Heart left ventricle (tissue), 16 donors: Measurements from ENCODE around the gene KCNJ5. TPM values are rescaled to one million over a fixed set of nuclear protein-coding genes. Genes with fewer than 3 reads are reported as not detected.

Source experiments
- ATAC-seq, 4 donors: fragments of 200-7000 bp; cut with Tn5 transposase; one replicate each; pipeline ENCODE4 v1.9.1; 2020 to 2022; ENCODE audit warnings: moderate library complexity in 4 of 4, mild to moderate bottlenecking in 3 of 4, moderate number of reproducible peaks in 1 of 4
- DNase-seq, 5 donors: peaks; one replicate each; pipeline ENCODE4 v3.0.0-alpha.2; 2020
- H3K27ac ChIP-seq, 12 donors: fragments of 200-600 bp; sonication (generic) in 4 of 12; one replicate each; pipeline versions ENCODE4 v1.5.0 to v1.8.0; 2016 to 2022; ENCODE audit warnings: mild to moderate bottlenecking in 2 of 12
- H3K27me3 ChIP-seq, 9 donors: fragments of 200-600 bp; sonication (generic) in 2 of 9; one replicate each; pipeline versions ENCODE4 v1.5.1 to v1.8.0; 2016 to 2022; ENCODE audit warnings: mild to moderate bottlenecking in 3 of 9
- H3K36me3 ChIP-seq, 9 donors: fragments of 200-600 bp; sonication (generic) in 2 of 9; one replicate each; pipeline versions ENCODE4 v1.5.0 to v1.8.0; 2018 to 2022; ENCODE audit warnings: mild to moderate bottlenecking in 2 of 9
- H3K4me1 ChIP-seq, 12 donors: fragments of 200-600 bp; sonication (generic) in 4 of 12; one replicate each; pipeline versions ENCODE4 v1.5.0 to v1.8.0; 2016 to 2022; ENCODE audit warnings: mild to moderate bottlenecking in 3 of 12
- H3K4me3 ChIP-seq, 12 donors: fragments of 200-600 bp; sonication (generic) in 4 of 12; one replicate each; pipeline versions ENCODE4 v1.5.0 to v1.8.0; 2017 to 2022; ENCODE audit warnings: mild to moderate bottlenecking in 9 of 12, moderate library complexity in 4 of 12
- H3K9me3 ChIP-seq, 12 donors: fragments of 200-600 bp; sonication (generic) in 4 of 12; one replicate each; pipeline versions ENCODE4 v1.5.0 to v1.8.0; 2016 to 2022; ENCODE audit warnings: mild to moderate bottlenecking in 1 of 12
- CTCF ChIP-seq, 12 donors: fragments of 200-600 bp; sonication (generic) in 4 of 12; IDR thresholded peaks; one replicate each; pipeline versions ENCODE4 v1.5.0 to v1.8.0; 2018 to 2022; ENCODE audit warnings: antibody characterized with exemption in 12 of 12, mild to moderate bottlenecking in 5 of 12
- POLR2A ChIP-seq, 2 donors: fragments of 450-650 bp; IDR thresholded peaks; one replicate each; pipeline ENCODE4 v1.6.1; 2017; ENCODE audit warnings: antibody characterized with exemption in 2 of 2, mild to moderate bottlenecking in 2 of 2, moderate library complexity in 2 of 2
- WGBS, 4 donors: extraction: QIAGEN DNeasy Blood & Tissue Kit in 2 of 4; methylation state at CpG; one replicate each; pipeline versions ENCODE4 v1.1.5 to v1.1.7; 2013 to 2018; 5-methylcytosine and 5-hydroxymethylcytosine counted together
- intact Hi-C, 10 donors: fragments of 100-400 bp; cut with DNase I; formaldehyde crosslinking; loops; one replicate each; pipeline versions ENCODE4 v1.11.1 to v1.14.2; 2022
- polyA plus RNA-seq, 2 donors: library from polyadenylated mRNA; stranded (reverse); fragments of 200-250 nt; gene quantifications; one replicate each; pipeline ENCODE4 v1.2.3, GENCODE V29; 2013
- total RNA-seq, 9 donors: library from RNA; depleted of rRNA in 2 of 9; stranded (reverse); fragments of >200 nt in 2 of 9; fragmentation: NEBNext Ultra II Directional in 3 of 9; extraction: Animal tissue kit (Norgen Biotek cat#: 25700) in 3 of 9; gene quantifications; one replicate each; pipeline versions ENCODE4 v1.1.0 to v1.2.4, GENCODE V29; 2016 to 2023
- donor health status: ischemic (EF 13 %, LVEDD 7.1; RV severe dilation, severe dysfunction).
- donor health status: healthy with polysubstance abuse.
- donor health status: DM: no; HTN: yes; CAD: no.
- donor health status: DM: no; HTN: no; CAD: no.
- donor health status: ischemic (EF 25% LVEDD 6.9; RV normal size, moderate dysfunction).
- donor health status: ischemic (EF 25% LVEDD 5.7; RV mildly dilated, moderate dysfunction).
- donor health status: healthy.
- donor health status: DM: yes; HTN: yes; CAD: no.
- donor health status: ischemic (EF 35%, LVEDD 5.7; RV mildly dilated, moderate dysfunction).
- donor health status: nonischemic (EF 11% LVEDD 7.7; RV severe dilation, severe dysfunction).
- donor health status: DM: yes; HTN: yes; CAD: no.
- donor health status: PGD.
- donor health status: ischemic (EF 29% LVEDD 5.4; RV normal size, mild dysfunction).
- donor health status: nonischemic (EF 23%, LVEDD 6.1; RV moderate dilation, normal function).

KCNJ5 gene
- total and polyA plus RNA-seq, 11 donors = 1.4 to 29.4 (median 6.0) TPM

DNA sequence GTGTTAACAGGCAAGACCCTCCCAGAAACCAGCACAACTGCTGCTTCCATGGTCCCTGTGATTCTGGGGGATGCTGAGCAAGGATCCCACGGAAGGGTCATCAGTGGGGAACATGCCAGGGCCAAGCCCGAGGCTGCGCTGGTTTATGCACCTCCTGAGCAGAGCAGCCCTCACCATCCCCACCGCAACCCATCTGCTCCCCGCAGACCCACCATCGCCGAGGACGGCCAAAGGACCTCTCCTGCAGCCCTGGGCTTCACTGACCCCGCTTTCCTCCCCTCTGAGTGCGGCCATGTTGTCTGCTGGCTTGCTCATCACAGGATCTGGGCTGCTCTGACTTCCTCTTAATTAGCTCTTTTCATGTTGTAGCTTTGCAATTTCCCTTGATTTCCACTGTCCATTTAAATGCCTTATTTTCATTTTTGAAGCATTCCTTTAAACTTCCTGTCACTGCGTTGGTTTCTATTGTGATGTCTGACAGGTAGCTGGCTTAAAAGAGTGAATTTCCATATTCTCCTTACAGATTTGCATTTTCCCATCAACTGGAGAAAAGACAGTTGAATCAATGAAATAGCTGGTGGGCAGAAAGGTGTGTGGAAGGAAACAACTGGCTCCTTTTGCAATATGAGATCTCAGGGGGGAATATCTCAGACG lies 36.7 kb downstream of the KCNJ5 start:
- ATAC-seq = no peak
- no peak overlapping the region for H3K4me3 ChIP-seq
- TF ChIP-seq CTCF (IDR thresholded peaks at IDR 0.05) (no peak), POLR2A (IDR thresholded peaks at IDR 0.05) (no peak)
- no peak for DNase-seq
- H3K27ac ChIP-seq = no peak overlapping the region
- WGBS, 4 donors = 75 to 80% (median 79%) methylated on average over 11 to 12 of the region's 12 CpGs
- intact Hi-C loops = no loop called here
- no peaks in the 10 kb centered on the region for H3K27me3 ChIP-seq
- H3K9me3 ChIP-seq = no peaks in the 10 kb centered on the region
- H3K36me3 ChIP-seq = no peaks in the 10 kb centered on the region
- H3K4me1 ChIP-seq = peaks cover 0 to 11% (median 0%) of the 10 kb centered on the region in 12 donors

GRCh38 chr11:128928400-128928799 lies 37.2 kb downstream of the KCNJ5 start:
- WGBS, 4 donors = 59 to 75% (median 68%) methylated on average over 5 of the region's 5 CpGs
- intact Hi-C loops = no loop called here
- ATAC-seq = no peak

DNA sequence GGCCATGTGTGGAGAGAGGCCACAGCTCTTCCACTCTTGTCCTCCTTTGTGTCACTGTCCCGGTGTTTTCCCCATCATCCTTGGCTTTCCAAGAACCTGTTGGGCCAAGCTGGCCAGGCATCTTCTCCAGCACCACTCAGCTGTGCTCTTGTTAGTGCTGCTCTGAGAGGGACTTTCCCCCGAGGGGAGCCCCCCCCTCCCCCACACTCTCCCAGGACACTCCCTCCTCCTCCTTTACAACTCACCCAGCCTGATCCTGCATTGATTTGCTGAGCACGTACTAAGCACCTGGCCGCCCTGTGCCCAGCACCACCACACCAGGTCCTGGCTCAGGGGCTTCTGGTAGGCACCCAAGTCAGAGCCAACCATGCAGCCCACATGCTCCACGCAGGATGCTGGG lies 38.3 kb downstream of the KCNJ5 start:
- intact Hi-C loops = no loop called here
- Histone ChIP-seq H3K9me3 (no peaks in the 10 kb centered on the region), H3K27ac (no peak overlapping the region), H3K4me3 (no peak overlapping the region), H3K4me1 (peaks cover 0 to 11% (median 0%) of the 10 kb centered on the region in 12 donors), H3K27me3 (no peaks in the 10 kb centered on the region), H3K36me3 (no peaks in the 10 kb centered on the region)
- no peak for DNase-seq
- TF ChIP-seq CTCF (IDR thresholded peaks at IDR 0.05) (no peak), POLR2A (IDR thresholded peaks at IDR 0.05) (no peak)
- no peak for ATAC-seq
- WGBS, 4 donors = 76 to 84% (median 80%) methylated on average over 5 of the region's 5 CpGs

More at GRCh38 chr11:128928400-128928799, 37.2 kb downstream of the KCNJ5 start:
- Histone ChIP-seq H3K4me1 (peaks cover 0 to 11% (median 0%) of the 10 kb centered on the region in 12 donors), H3K36me3 (no peaks in the 10 kb centered on the region), H3K27me3 (no peaks in the 10 kb centered on the region), H3K9me3 (no peaks in the 10 kb centered on the region), H3K4me3 (no peak overlapping the region), H3K27ac (no peak overlapping the region)
- no peak for DNase-seq
- no peak for TF ChIP-seq CTCF (IDR thresholded peaks at IDR 0.05)
- no peak for TF ChIP-seq POLR2A (IDR thresholded peaks at IDR 0.05)

GRCh38 chr11:128929991-128930390 lies 38.8 kb downstream of the KCNJ5 start:
- DNase-seq = no peak
- H3K4me3 ChIP-seq = no peak overlapping the region
- no peak overlapping the region for H3K27ac ChIP-seq
- H3K9me3 ChIP-seq = no peaks in the 10 kb centered on the region
- H3K27me3 ChIP-seq = no peaks in the 10 kb centered on the region
- no peaks in the 10 kb centered on the region for H3K36me3 ChIP-seq
- TF ChIP-seq CTCF (IDR thresholded peaks at IDR 0.05) (no peak), POLR2A (IDR thresholded peaks at IDR 0.05) (no peak)
- ATAC-seq = no peak
- 42 to 60% (median 56%) methylated on average over 12 of the region's 12 CpGs for WGBS, 4 donors
- intact Hi-C loops = no loop called here
- H3K4me1 ChIP-seq = peaks cover 0 to 11% (median 0%) of the 10 kb centered on the region in 12 donors
